Body of pancreas (tissue), 4 donors: ENCODE results near the gene MTMR11. TPM values are rescaled to one million over a fixed set of nuclear protein-coding genes. Genes with fewer than 3 reads are reported as not detected.

Source experiments
- ATAC-seq: fragments of 150-250 bp; one replicate; pipeline ENCODE4 v1.9.1; 2016
- DNase-seq, 4 donors: peaks; one replicate each; pipeline ENCODE4 v3.0.0-alpha.2; 2019
- H3K27ac ChIP-seq, 4 donors: fragments of 200-600 bp; sonication (generic); 1 replicate in 3 of 4; 2 replicates in 1 of 4; pipeline versions ENCODE4 v1.5.1 to v1.6.1; 2016 to 2019; ENCODE audit warnings: mild to moderate bottlenecking in 1 of 4, mixed read lengths in 1 of 4, moderate library complexity in 1 of 4
- H3K27me3 ChIP-seq, 2 donors: fragments of 200-600 bp; sonication (generic); one replicate each; pipeline ENCODE4 v1.6.0; 2016; ENCODE audit warnings: mild to moderate bottlenecking in 1 of 2
- H3K36me3 ChIP-seq, 2 donors: fragments of 200-600 bp; sonication (generic); replicated peaks in 1 of 2; 2 replicates each; pipeline ENCODE4 v1.5.1; 2016; ENCODE audit warnings: low read depth in 2 of 2; ENCODE audit not compliant: insufficient read depth in 1 of 2
- H3K4me1 ChIP-seq: fragments of 200-600 bp; sonication (generic); one replicate; pipeline ENCODE4 v1.6.0; 2016
- H3K4me3 ChIP-seq, 2 donors: fragments of 200-600 bp; sonication (generic); 1 replicate in 1 of 2; 2 replicates in 1 of 2; pipeline ENCODE4 v1.5.1; 2016 to 2019
- H3K9me3 ChIP-seq, 3 donors: fragments of 200-600 bp; sonication (generic); 1 replicate in 2 of 3; 2 replicates in 1 of 3; pipeline ENCODE4 v1.5.1; 2016
- CTCF ChIP-seq, 7 experiments: fragments of 450-650 bp in 4 of 7; fragments of 200-600 bp in 3 of 7; sonication (generic) in 3 of 7; IDR thresholded peaks; one replicate each; pipeline ENCODE4 v1.5.1; 2016 to 2019; ENCODE audit warnings: antibody characterized with exemption in 7 of 7
- POLR2A ChIP-seq, 3 donors: fragments of 450-650 bp; IDR thresholded peaks; one replicate each; pipeline ENCODE4 v1.6.1; 2016; ENCODE audit warnings: antibody characterized with exemption in 3 of 3, mild to moderate bottlenecking in 2 of 3
- WGBS, 2 donors: methylation state at CpG; one replicate each; pipeline ENCODE4 v1.1.5; 2017; 5-methylcytosine and 5-hydroxymethylcytosine counted together
- intact Hi-C: fragments of 100-400 bp; cut with DNase I; formaldehyde crosslinking; loops from one replicate; pipeline ENCODE4 v1.15.1; 2023
- total RNA-seq, 2 donors: library from RNA; depleted of rRNA; stranded (reverse); fragments of >200 nt; gene quantifications; one replicate each; pipeline ENCODE4 v1.1.0, GENCODE V29; 2016

Gene MTMR11
- total RNA-seq, 2 donors from 2014 or later = 3.0 to 28.3 TPM

- no peaks in the 10 kb centered on the region for H3K9me3 ChIP-seq
- no peak within 1 kb of the TSS for H3K27ac ChIP-seq
- intact Hi-C loops = no loop called here
- H3K4me1 ChIP-seq = peaks cover 6% of the 10 kb centered on the region
- no peak for TF ChIP-seq CTCF (IDR thresholded peaks at IDR 0.05)
- no peak for TF ChIP-seq POLR2A (IDR thresholded peaks at IDR 0.05)
- peak; percentile 25 for ATAC-seq
- H3K4me3 ChIP-seq = no peak within 1 kb of the TSS
- DNase-seq = peak in 2 of 4 donors; percentile 32 to 46
- H3K36me3 ChIP-seq = peaks cover 0 to 3% of the 10 kb centered on the region in 2 donors
- H3K27me3 ChIP-seq = no peaks in the 10 kb centered on the region
- WGBS, 2 donors = 1 to 4% methylated on average over 23 to 24 of the region's 24 CpGs
Measured at GRCh38 chr1:149917571-149918144, 19.0 kb downstream of the MTMR11 start, which contains the start of gene SV2A. TSS of gene SV2A (minus strand) at chr1:149917844. CDS start at chr1:149913840, 4,004 bp downstream.

GRCh38 chr1:149916898-149917252, 19.8 kb downstream of the MTMR11 start:
- no peak for ATAC-seq
- no peaks in the 10 kb centered on the region for H3K27me3 ChIP-seq
- peaks cover 6% of the 10 kb centered on the region for H3K4me1 ChIP-seq
- no peak overlapping the region for H3K27ac ChIP-seq
- peak in 1 of 4 donors; percentile 7 for DNase-seq
- no peak overlapping the region for H3K4me3 ChIP-seq
- intact Hi-C loops = no loop called here
- no peak for TF ChIP-seq CTCF (IDR thresholded peaks at IDR 0.05)
- no peak for TF ChIP-seq POLR2A (IDR thresholded peaks at IDR 0.05)
- WGBS, 2 donors = 20 to 27% methylated on average over 10 of the region's 10 CpGs
- no peaks in the 10 kb centered on the region for H3K36me3 ChIP-seq
- no peaks in the 10 kb centered on the region for H3K9me3 ChIP-seq

- DNase-seq (no peak), ATAC-seq (no peak)
- no peak overlapping the region for H3K4me3 ChIP-seq
- H3K9me3 ChIP-seq = no peaks in the 10 kb centered on the region
- no peak for TF ChIP-seq POLR2A (IDR thresholded peaks at IDR 0.05)
- no peak for TF ChIP-seq CTCF (IDR thresholded peaks at IDR 0.05)
- H3K27ac ChIP-seq = no peak overlapping the region
- no peaks in the 10 kb centered on the region for H3K27me3 ChIP-seq
- no peaks in the 10 kb centered on the region for H3K36me3 ChIP-seq
- WGBS, 2 donors = 23 to 32% methylated on average over 9 of the region's 9 CpGs
- intact Hi-C loops = no loop called here
- H3K4me1 ChIP-seq = peaks cover 6% of the 10 kb centered on the region
Measured at GRCh38 chr1:149916193-149916897, 20.3 kb downstream of the MTMR11 start.

- intact Hi-C loops = no loop called here
- no peak for ATAC-seq
- TF ChIP-seq CTCF (IDR thresholded peaks at IDR 0.05) (no peak), POLR2A (IDR thresholded peaks at IDR 0.05) (no peak)
Measured at GRCh38 chr1:149915429-149916192, 21.1 kb downstream of the MTMR11 start.

More at GRCh38 chr1:149915429-149916192, 21.1 kb downstream of the MTMR11 start:
- H3K4me3 ChIP-seq = no peak overlapping the region
- H3K9me3 ChIP-seq = no peaks in the 10 kb centered on the region
- WGBS, 2 donors = 78 to 80% methylated on average over 11 of the region's 11 CpGs
- DNase-seq = no peak
- no peak overlapping the region for H3K27ac ChIP-seq
- no peaks in the 10 kb centered on the region for H3K27me3 ChIP-seq
- H3K4me1 ChIP-seq = peaks cover 6% of the 10 kb centered on the region
- no peaks in the 10 kb centered on the region for H3K36me3 ChIP-seq
